NAMALWA (cell line): ENCODE data around the gene STMN3.
"Not testable (repeated sequence)": the region's sequence is repeated elsewhere in the genome, so short reads cannot be mapped to it uniquely, and the experiment has no call there.

ENCODE experiments used
- DNase-seq: peaks from one replicate; pipeline ENCODE4 v3.0.0-alpha.2; 2015; ENCODE audit warnings: low spot score

Gene STMN3

DNA sequence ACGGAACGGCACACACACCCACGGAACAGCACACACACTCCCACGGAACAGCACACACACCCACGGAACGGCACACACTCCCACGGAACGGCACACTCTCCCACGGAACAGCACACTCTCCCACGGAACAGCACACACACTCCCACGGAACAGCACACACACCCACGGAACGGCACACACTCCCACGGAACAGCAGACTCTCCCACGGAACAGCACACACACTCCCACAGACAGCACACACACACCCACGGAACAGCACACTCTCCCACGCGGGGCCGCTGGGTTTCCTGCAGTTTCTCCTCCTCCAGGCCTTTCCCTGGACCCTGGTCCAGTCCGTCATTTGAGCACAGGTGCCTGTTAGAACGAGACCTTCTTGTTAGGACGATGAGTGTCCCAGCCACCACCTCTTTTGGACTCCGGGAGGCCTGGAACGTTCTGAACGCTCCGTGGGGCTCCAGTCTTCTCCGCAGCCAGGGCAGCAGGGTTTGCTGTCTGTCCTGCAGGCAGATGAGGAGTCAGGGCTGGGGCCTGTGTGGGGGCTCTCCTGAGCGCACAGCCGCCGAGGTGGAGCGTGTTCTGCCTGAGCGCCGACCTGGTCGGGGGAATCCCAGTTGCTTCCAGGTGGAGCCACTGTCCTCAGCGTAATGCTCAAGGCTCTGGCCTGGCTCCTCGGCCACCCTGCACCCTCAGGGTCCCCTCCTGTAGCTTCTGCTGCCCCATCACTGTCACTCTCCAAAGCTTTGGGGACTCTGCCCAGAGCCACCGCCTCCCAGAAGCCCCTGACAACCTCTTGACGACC, 25.6 kb upstream of the STMN3 start:
- no peak for DNase-seq

DNA sequence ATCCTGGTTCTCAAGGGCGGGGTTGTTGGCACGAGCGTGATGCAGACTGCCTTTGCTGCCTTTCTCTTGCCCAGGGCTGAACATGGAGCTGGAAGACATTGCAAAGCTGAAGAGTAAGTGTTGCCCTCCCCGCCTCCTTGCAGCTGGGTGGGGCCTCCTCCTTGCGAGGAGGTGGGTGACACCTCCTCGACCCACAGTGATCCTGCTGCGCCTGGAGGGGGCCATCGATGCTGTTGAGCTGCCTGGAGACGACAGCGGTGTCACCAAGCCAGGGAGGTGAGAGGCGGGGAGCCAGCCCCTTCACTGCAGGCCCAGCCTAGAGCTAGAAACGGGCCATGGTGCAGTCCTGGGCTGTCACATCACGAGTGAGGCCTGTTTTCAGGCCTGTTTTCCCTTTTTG, 24.8 kb upstream of the STMN3 start:
- no peak for DNase-seq

DNA sequence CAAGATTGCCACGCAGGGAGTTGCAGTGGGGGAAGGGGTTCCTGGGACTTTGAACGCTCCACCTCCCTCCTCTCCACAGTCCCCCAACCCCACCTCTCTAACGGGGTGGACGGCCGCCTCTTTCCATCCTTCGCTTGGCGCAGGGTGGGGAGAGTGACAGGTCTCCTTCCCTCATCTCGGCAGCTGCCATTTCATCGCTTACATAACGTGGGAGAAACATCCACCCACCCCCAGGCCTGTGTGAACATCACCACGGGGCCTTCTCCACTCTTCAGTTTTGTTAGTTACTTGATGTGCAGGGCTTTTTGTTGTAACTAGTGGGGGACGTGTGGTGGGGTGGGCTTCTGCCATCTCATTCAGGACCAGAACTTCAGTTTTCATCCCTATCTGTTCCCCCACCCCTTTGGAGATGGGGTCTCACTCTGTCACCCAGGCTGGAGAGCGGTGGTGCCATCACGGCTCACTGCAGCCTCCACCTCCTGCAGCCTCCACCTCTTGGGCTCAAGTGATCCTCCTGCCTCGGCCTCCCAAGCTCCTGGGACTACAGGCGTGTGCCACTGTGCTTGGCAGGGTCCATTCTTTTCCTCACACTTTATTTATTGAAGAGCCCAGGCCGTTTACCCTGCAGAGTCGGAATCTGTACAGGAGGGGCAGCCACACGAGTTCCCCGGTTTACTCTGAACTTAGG, 22.6 kb upstream of the STMN3 start:
- no peak for DNase-seq

DNA sequence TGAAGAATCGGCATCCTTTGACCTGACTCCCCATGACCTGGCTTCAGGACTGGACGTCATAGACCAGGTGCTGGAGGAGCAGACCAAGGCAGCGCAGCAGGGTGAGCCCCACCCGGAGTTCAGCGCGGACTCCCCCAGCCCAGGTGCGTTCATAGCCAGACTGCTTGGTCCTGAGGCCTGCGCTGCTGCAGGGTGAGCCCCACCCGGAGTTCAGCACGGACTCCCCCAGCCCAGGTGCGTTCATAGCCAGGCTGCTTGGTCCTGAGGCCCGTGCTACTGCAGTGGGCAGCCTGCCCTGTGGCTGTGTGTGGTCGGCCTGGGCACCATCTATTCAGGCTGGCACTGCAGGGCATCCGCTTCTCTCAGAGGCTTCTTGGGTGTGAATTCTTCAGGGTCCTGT, 20.7 kb upstream of the STMN3 start:
- no peak for DNase-seq

DNA sequence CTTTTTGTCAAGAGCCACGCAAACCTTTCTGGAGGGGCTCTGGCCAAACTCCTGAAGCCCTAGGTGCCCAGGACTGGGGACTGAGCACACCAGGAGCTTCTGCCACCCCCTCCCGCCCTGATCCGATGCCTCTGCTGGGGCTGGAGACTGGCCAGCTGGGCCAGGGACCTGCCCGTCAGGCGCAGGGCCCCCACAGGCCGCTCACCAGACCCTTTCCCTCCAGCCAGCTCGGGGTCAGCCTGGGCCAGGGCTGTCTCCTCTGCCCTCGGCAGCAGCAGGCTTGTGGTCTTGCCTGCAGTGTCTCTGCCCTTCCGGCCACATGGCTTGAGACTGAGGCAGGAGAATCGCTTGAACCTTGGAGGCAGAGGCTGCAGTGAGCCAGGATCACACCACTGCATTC, 19.4 kb upstream of the STMN3 start:
- DNase-seq, result no peak

DNA sequence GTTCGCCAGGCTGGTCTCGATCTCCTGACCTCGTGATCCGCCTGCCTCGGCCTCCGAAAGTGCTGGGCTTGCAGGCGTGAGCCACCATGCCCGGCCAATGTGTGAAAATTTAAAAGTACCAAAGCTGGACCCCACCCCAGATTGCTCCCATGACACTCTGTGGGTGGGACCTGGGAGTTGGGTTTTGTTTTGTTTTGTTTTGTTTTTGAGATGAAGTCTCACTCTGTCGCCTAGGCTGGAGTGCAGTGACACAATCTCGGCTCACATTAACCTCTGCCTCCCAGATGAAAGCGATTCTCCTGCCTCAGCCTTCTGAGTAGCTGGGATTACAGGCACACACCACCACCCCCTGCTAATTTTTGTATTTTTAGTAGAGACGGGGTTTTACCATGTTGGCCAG, 18.5 kb upstream of the STMN3 start:
- DNase-seq, result not testable (repeated sequence)

DNA sequence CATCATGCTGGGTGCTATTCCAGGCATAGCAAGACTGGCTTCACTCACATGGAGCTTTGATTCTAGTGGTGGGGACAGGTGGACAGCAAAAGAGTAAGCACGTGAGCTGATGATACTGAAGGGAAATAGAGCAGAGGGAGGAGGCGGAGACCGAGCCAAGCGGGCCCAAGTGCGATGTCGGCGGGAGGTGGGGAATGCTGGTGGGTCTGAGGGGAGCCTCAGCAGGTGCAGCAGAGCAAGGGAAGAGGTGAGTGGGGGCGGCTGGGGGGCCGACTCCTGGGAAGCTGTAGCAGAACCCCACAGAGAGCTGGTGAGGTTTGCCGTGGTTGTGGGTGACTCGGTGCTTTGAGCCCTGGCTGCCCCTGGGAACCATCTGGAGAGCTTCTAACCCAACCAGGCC, 15.1 kb upstream of the STMN3 start:
- DNase-seq, result no peak

DNA sequence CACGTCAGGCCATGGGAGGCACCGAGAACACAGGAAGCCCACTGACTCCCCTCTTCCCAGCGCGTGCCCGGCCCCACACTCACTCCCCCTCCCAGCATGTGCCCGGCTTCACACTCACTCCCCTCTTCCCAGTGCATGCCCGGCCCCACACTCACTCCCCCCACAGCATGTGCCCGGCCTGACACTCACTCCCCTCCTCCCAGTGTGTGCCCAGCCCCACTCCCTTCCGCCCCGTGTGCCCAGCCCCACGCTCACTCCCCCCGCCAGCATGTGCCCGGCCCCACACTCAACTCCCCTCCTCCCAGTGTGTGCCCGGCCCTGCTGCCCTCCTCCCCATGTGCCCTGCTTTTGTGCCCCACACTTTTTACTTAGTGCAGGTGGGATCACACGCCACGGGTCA, 14.6 kb upstream of the STMN3 start:
- no peak for DNase-seq

DNA sequence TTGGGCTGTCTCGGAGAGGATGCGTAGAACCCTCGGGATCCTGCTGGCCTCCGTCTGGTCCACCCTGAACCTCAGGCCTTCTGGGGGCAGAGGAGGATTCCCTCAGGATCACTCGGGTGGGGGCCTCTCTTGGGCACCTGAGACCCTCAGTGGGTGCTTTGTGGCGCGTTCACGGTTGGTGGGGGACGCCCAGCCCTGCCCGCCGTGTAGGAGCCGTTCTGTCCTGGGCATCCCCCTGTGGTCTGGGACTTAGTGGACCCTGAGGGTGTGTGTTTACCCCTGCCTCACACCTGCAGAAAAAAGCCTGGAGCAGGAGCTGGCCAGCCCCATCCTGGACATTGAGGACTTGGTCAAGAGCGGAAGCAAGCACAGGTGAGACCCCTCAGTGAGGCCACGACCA, 12.5 kb upstream of the STMN3 start:
- no peak for DNase-seq

DNA sequence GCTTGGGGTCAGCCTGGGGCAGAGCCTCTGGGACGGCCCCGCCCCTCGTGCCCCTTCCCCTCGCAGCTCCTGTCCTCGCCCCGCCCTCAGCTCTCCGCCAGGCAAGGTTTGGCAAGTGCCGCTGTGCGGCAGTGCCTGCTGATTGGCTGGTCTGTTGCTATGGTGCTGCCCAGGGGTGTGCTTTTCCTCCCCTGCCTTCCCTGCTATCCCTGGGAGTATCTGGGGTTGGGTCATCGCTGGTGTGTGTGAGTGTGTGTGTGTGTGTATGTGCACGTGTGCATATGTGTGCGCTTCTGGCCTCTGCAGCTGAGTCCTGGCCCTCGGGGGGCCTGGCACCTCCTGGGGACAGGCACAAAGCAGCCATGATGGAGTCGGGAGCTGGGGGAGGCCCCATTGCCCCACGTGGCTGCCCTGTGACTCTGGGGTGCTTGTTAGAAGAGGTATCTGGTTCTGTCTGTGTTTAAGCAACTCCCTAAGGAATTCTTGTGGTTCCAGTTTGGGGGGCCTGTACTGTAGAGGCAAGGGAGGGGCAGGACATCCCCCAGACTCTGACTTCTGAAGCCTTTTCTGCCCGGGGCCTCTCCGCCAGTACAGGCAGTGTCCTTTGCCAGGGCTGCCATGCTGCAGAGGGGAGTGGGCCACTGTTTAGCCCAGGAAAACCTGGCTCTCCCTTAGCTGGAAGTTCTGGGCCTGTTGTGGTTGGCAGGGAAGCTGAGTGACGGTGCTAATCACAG, 11.8 kb upstream of the STMN3 start:
- no peak for DNase-seq

DNA sequence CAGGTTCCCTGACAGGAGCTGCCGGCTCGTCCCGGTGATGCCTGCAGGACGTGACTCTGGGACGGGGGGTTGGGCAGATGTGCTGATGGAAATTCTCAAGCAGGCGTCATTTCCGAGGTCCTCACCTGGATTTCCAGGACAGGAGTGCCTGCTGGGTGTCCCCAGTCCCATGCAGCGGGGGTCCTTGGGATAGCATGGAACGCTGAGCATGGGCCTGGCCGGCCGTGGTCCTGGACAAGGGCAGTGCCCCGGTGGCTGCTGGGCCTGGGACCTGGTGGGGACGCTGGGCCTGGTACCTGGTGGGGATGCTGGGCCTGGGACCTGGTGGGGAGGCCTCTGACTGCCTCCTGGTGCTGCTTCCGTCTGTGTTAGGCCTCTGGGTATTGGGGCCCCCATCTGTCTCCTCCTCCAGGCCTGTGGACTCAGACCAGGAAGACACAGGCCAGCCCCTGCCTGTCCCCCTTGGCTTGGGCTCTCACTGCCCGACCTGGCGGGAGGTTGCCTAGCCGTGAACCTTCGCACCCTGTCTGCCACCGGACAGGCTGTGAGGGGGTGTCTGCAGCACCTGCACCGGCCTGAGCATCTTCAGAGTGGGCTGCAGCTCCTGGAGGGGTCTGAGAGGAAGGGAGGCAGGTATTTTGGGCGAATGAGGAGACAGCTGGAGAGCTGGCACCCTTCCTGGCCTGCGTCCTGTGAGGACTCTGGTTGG, 11.1 kb upstream of the STMN3 start:
- no peak for DNase-seq

DNA sequence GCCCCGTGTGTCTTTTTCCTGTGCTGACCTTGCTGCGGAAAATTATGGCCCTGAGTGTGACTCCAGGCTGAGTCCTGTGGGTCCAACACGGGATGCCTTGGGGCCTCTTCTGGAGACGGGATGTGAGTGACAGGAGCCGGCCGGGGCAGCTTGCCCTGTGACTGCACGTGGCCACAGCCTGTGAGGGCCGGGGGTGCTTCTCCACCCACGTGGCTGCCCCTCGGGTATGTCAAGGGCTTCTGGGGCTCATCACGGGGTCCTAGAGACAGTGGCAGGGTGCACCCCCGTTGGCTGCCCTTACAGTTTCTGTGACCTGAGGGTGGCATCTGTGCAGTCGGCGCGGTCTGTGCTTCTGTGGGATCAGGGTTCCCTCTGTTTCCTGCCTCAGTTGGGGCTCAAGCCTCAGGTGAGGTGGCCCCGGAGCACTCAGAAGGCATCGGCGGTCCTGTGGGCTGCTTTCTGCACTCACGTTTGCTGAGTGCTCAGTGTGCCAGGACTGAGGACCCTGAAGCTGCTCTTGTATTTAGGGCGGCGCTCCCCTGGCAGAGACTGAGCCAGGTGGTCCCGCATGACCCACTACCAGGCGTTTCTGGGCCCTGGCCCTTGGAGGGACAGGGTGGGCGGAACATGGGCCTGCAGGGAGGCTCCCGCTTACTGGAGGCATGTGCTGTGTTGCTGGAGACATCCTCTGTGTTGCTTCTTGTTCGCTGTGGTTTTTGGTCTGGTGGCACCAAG, 10.3 kb upstream of the STMN3 start:
- no peak for DNase-seq

DNA sequence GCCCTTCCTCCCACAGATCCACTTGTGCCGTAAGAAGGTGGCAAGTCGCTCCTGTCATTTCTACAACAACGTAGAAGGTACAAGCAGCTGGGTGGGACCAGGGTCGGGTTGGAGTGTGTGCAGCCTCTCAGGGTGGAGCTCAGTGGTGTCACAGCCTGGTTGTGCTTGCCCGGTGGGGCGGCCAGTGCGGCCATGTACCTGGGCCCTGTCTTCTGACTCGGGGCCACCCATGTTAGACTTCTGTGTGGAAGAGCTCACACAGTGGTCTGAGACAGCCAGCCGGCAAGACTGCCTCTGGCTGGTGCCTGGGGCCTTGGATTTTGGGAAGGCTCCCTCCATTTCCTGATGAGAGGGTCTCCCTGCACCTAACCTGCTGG, 9.6 kb upstream of the STMN3 start:
- DNase-seq, result no peak

DNA sequence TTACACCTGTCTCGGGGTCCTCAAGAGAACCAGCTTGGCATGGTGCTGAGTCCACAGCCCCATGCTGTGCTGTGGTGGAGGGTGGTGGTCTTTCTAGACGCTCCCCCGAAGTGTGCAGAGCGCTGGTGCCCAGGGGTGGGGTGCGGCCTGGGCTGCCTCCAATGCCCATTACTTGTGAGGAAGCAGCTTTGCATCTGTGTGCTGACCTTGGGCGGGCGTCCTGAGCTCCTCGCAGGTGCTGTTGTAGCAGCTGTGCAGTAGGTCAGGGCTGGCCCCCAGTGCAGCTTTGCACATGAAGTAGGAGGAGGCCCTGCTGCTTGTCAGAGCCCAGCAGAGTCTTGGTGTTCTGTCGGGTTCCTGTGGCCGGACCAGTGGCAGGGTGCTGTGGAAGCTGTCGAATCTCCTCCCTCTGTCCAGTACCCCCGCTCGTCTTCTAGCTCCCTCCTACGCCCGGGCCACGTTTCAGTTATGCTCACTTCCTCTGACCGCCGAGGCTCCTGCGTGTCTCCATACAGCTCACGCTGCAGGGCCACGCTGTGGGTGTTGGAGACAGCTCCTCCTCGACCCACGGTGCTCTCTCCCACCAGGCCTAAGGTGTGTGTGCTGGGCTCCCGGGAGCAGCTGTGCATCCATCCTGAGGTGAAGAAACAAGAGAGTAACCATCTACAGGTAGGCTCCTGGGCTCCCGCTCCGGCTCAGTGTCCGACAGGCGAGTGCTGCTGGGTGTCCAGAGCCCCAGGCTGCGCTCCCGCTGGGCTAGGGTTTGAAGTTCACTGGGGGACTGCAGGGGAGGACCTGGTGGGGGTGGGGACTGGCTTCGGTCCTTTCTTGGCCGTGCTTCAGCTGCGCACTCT, 9.0 kb upstream of the STMN3 start:
- no peak for DNase-seq

DNA sequence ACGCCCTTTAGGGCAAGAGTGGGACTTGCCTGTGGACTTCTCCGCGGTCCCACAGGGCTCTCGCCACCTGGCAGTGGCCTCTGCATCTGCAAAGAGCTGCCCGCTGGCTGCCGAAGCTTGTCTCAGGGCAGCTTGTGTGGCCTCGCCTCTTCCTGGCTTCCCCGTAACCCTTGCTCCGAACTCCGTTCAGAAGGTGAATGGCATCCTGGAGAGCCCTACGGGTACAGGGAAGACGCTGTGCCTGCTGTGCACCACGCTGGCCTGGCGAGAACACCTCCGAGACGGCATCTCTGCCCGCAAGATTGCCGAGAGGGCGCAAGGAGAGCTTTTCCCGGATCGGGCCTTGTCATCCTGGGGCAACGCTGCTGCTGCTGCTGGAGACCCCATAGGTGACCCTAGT, 7.9 kb upstream of the STMN3 start:
- no peak for DNase-seq

DNA sequence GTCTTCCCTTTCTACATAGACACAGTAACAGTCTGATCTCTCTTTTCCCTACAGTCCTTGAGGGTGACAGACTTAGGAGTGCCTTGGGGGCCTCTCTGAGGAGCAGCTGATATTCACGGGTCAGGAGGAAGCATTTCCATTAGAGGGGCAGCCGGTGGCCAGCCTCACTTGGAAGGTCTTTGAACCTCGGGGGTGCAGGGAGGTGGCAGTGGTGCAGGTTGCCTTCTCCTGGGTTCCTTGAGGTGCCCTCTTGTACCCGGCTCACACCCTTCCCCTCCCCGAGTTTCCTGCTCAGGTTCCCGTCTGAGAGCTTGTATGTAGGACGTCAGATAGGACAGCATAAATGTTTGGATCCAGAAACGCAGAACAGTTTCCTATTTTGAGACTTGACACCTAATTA, 7.4 kb upstream of the STMN3 start:
- DNase-seq, result no peak

DNA sequence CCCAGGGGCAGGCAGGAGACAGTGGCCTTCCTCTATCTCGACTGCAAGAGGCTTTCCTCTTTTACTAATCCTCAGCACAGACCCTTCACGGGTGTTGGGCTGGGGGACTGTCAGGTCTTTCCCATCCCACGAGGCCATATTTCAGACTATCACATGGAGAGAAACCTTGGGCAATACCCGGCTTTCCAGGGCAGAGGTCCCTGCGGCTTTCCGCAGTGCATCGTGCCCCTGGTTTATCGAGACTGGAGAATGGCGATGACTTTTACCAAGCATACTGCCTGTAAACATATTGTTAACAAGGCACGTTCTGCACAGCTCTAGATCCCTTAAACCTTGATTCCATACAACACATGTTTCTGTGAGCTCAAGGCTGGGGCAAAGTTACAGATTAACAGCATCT, 7.0 kb upstream of the STMN3 start:
- not testable (repeated sequence) for DNase-seq

DNA sequence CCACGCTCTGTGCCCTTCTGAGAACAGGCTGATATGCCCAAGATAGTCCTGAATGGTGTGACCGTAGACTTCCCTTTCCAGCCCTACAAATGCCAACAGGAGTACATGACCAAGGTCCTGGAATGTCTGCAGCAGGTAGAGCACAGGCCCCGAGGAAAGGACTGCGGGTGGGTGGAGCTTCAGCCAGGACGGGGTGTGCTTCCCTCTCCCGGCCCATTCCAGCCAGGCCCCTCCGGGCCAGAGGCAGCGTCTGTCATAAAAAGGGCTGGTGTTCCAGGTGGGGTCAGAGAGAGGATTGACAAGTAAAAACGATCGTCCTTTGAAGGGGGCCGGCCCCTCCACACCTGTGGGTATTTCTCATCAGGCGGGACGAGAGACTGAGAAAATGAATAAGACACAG, 6.1 kb upstream of the STMN3 start:
- DNase-seq, result no peak

DNA sequence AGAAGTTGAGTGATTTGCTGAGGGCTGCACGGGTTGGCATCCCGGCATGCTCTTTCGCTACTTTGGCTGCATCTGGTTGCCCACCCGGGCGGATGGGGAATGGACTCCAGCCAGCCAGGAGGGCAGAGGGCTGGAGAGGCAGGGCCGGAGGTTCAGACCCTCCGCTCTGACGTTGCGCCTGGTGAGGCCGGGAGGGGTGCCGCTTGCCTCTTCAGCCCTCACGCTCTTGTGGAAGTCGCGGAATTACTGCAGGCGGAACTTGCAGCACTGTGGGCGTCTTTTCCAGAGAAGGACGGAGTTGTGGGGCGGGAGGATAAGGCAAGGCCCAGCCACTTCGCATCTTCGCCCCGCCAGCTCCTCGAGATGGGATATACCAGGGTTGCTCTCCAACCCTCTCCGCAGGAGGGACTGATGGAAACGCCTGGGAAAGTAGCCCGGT, 5.5 kb upstream of the STMN3 start:
- no peak for DNase-seq

DNA sequence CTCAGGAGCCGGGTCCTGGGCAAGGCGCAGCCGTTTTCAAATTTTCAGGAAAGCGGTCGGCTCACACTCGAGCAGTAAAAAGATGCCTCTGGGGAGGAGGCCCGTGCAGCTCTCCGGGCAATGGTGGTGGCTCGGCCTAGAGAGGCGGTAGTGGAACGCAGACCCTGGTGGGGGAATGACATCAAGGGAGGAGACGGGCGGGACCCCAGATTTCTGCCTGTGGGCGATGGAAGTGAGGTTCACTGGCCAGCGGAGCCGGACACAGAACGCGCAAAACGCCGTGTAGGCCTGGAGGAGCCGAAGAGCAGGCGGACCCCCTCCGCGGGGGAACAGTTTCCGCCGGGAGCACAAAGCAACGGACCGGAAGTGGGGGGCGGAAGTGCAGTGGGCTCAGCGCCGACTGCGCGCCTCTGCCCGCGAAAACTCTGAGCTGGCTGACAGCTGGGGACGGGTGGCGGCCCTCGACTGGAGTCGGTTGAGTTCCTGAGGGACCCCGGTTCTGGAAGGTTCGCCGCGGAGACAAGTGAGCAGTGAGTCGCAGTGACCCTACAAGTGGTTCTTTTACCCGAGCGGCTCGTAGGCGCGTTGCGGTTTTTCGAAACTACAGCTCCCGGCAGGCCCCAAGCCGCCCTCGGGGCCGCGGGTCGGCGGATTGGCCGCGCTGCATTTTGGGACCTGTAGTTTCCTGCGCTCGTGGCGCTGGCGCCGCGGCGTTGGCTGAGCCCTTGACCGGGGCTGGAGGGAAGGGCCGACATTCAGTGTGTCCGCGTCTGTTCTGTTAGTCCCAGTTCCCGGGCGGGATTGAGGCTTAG, 4.9 kb upstream of the STMN3 start, which contains the start of gene RTEL1:
RTEL1 (plus strand) TSS at position 376 of the 812 bp plus-strand sequence. CDS start 1,091 bp downstream, outside the sequence.
- peak; percentile 89 for DNase-seq
